Heart left ventricle (tissue), 16 donors: Measurements from ENCODE around the gene SLC6A4. TPM values are rescaled to one million over a fixed set of nuclear protein-coding genes. Genes with fewer than 3 reads are reported as not detected.
"Not testable (repeated sequence)": the region's sequence is repeated elsewhere in the genome, so short reads cannot be mapped to it uniquely, and the experiment has no call there.

ENCODE experiments used
- ATAC-seq, 4 donors: fragments of 200-7000 bp; cut with Tn5 transposase; one replicate each; pipeline ENCODE4 v1.9.1; 2020 to 2022; ENCODE audit warnings: moderate library complexity in 4 of 4, mild to moderate bottlenecking in 3 of 4, moderate number of reproducible peaks in 1 of 4
- DNase-seq, 5 donors: peaks; one replicate each; pipeline ENCODE4 v3.0.0-alpha.2; 2020
- H3K27ac ChIP-seq, 12 donors: fragments of 200-600 bp; sonication (generic) in 4 of 12; one replicate each; pipeline versions ENCODE4 v1.5.0 to v1.8.0; 2016 to 2022; ENCODE audit warnings: mild to moderate bottlenecking in 2 of 12
- H3K27me3 ChIP-seq, 9 donors: fragments of 200-600 bp; sonication (generic) in 2 of 9; one replicate each; pipeline versions ENCODE4 v1.5.1 to v1.8.0; 2016 to 2022; ENCODE audit warnings: mild to moderate bottlenecking in 3 of 9
- H3K36me3 ChIP-seq, 9 donors: fragments of 200-600 bp; sonication (generic) in 2 of 9; one replicate each; pipeline versions ENCODE4 v1.5.0 to v1.8.0; 2018 to 2022; ENCODE audit warnings: mild to moderate bottlenecking in 2 of 9
- H3K4me1 ChIP-seq, 12 donors: fragments of 200-600 bp; sonication (generic) in 4 of 12; one replicate each; pipeline versions ENCODE4 v1.5.0 to v1.8.0; 2016 to 2022; ENCODE audit warnings: mild to moderate bottlenecking in 3 of 12
- H3K4me3 ChIP-seq, 12 donors: fragments of 200-600 bp; sonication (generic) in 4 of 12; one replicate each; pipeline versions ENCODE4 v1.5.0 to v1.8.0; 2017 to 2022; ENCODE audit warnings: mild to moderate bottlenecking in 9 of 12, moderate library complexity in 4 of 12
- H3K9me3 ChIP-seq, 12 donors: fragments of 200-600 bp; sonication (generic) in 4 of 12; one replicate each; pipeline versions ENCODE4 v1.5.0 to v1.8.0; 2016 to 2022; ENCODE audit warnings: mild to moderate bottlenecking in 1 of 12
- POLR2A ChIP-seq, 2 donors: fragments of 450-650 bp; IDR thresholded peaks; one replicate each; pipeline ENCODE4 v1.6.1; 2017; ENCODE audit warnings: antibody characterized with exemption in 2 of 2, mild to moderate bottlenecking in 2 of 2, moderate library complexity in 2 of 2
- WGBS, 4 donors: extraction: QIAGEN DNeasy Blood & Tissue Kit in 2 of 4; methylation state at CpG; one replicate each; pipeline versions ENCODE4 v1.1.5 to v1.1.7; 2013 to 2018; 5-methylcytosine and 5-hydroxymethylcytosine counted together
- intact Hi-C, 10 donors: fragments of 100-400 bp; cut with DNase I; formaldehyde crosslinking; loops; one replicate each; pipeline versions ENCODE4 v1.11.1 to v1.14.2; 2022
- polyA plus RNA-seq, 2 donors: library from polyadenylated mRNA; stranded (reverse); fragments of 200-250 nt; gene quantifications; one replicate each; pipeline ENCODE4 v1.2.3, GENCODE V29; 2013
- total RNA-seq, 9 donors: library from RNA; depleted of rRNA in 2 of 9; stranded (reverse); fragments of >200 nt in 2 of 9; fragmentation: NEBNext Ultra II Directional in 3 of 9; extraction: Animal tissue kit (Norgen Biotek cat#: 25700) in 3 of 9; gene quantifications; one replicate each; pipeline versions ENCODE4 v1.1.0 to v1.2.4, GENCODE V29; 2016 to 2023
- TF ChIP-seq, protein P1 (sequence below), 12 donors: fragments of 200-600 bp; sonication (generic) in 4 of 12; IDR thresholded peaks; one replicate each; pipeline versions ENCODE4 v1.5.0 to v1.8.0; 2018 to 2022; ENCODE audit warnings: antibody characterized with exemption in 12 of 12, mild to moderate bottlenecking in 5 of 12
- donor health status: ischemic (EF 13 %, LVEDD 7.1; RV severe dilation, severe dysfunction).
- donor health status: healthy with polysubstance abuse.
- donor health status: DM: no; HTN: yes; CAD: no.
- donor health status: DM: no; HTN: no; CAD: no.
- donor health status: ischemic (EF 25% LVEDD 6.9; RV normal size, moderate dysfunction).
- donor health status: ischemic (EF 25% LVEDD 5.7; RV mildly dilated, moderate dysfunction).
- donor health status: healthy.
- donor health status: DM: yes; HTN: yes; CAD: no.
- donor health status: ischemic (EF 35%, LVEDD 5.7; RV mildly dilated, moderate dysfunction).
- donor health status: nonischemic (EF 11% LVEDD 7.7; RV severe dilation, severe dysfunction).
- donor health status: DM: yes; HTN: yes; CAD: no.
- donor health status: PGD.
- donor health status: ischemic (EF 29% LVEDD 5.4; RV normal size, mild dysfunction).
- donor health status: nonischemic (EF 23%, LVEDD 6.1; RV moderate dilation, normal function).

The SLC6A4 gene
- total and polyA plus RNA-seq, 11 donors, result 0.04 to 1.8 (median 0.17) TPM; not detected in 4

DNA sequence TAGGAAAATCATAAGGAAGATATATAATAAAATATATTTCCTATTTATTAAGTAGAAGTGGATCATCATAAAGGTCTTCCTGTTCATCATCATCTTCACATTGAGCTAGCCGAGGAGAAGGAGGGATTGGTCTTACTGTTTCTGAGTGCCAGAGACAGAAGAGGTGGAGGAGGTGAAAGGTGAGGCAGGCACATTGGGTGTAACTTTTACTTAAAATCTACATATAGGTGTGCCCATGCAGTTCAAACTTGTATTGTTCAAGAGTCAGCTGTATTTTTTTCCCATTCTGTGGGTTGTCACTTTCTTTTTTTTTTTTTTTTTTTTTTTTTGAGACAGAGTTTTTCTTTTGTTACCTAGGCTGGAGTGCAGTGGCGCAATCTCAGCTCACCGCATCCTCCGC, 84.0 kb downstream of the SLC6A4 start:
- no peaks in the 10 kb centered on the region for H3K4me1 ChIP-seq
- no peaks in the 10 kb centered on the region for H3K9me3 ChIP-seq
- ATAC-seq (no peak), DNase-seq (no peak)
- no peak overlapping the region for H3K4me3 ChIP-seq
- TF ChIP-seq POLR2A (IDR thresholded peaks at IDR 0.05), result no peak
- TF ChIP-seq, protein P1, sequence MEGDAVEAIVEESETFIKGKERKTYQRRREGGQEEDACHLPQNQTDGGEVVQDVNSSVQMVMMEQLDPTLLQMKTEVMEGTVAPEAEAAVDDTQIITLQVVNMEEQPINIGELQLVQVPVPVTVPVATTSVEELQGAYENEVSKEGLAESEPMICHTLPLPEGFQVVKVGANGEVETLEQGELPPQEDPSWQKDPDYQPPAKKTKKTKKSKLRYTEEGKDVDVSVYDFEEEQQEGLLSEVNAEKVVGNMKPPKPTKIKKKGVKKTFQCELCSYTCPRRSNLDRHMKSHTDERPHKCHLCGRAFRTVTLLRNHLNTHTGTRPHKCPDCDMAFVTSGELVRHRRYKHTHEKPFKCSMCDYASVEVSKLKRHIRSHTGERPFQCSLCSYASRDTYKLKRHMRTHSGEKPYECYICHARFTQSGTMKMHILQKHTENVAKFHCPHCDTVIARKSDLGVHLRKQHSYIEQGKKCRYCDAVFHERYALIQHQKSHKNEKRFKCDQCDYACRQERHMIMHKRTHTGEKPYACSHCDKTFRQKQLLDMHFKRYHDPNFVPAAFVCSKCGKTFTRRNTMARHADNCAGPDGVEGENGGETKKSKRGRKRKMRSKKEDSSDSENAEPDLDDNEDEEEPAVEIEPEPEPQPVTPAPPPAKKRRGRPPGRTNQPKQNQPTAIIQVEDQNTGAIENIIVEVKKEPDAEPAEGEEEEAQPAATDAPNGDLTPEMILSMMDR (IDR thresholded peaks at IDR 0.05), result no peak
- no peak overlapping the region for H3K27ac ChIP-seq
- 98 to 99% (median 98%) methylated on average over 4 of the region's 4 CpGs for WGBS, 4 donors
- intact Hi-C loops, result no loop called here
- peaks cover 0 to 14% (median 3%) of the 10 kb centered on the region in 9 donors for H3K36me3 ChIP-seq
- H3K27me3 ChIP-seq, result no peaks in the 10 kb centered on the region

GRCh38 chr17:30148376-30148775, 87.1 kb downstream of the SLC6A4 start:
- TF ChIP-seq POLR2A (IDR thresholded peaks at IDR 0.05), result no peak
- TF ChIP-seq, protein P1 (IDR thresholded peaks at IDR 0.05), result no peak
- Histone ChIP-seq H3K9me3 (no peaks in the 10 kb centered on the region), H3K27me3 (no peaks in the 10 kb centered on the region), H3K4me1 (peaks cover 0 to 3% (median under 1%) of the 10 kb centered on the region in 12 donors), H3K27ac (no peak overlapping the region), H3K36me3 (peaks cover 0 to 16% (median 3%) of the 10 kb centered on the region in 9 donors), H3K4me3 (no peak overlapping the region)
- intact Hi-C loops, result no loop called here
- ATAC-seq (no peak), DNase-seq (no peak)
- 85 to 100% (median 98%) methylated on average over 1 of the region's 1 CpG for WGBS, 4 donors

GRCh38 chr17:30147860-30148259, 87.6 kb downstream of the SLC6A4 start:
- peaks cover 0 to 16% (median 3%) of the 10 kb centered on the region in 9 donors for H3K36me3 ChIP-seq
- H3K27ac ChIP-seq, H3K9me3 ChIP-seq, intact Hi-C loops, ATAC-seq, DNase-seq, H3K27me3 ChIP-seq, H3K4me3 ChIP-seq, H3K4me1 ChIP-seq: not testable (repeated sequence)
- 95 to 99% (median 96%) methylated on average over 6 of the region's 6 CpGs for WGBS, 4 donors

Other genes with a start within 250 kb of the SLC6A4 start
- 10 to 100 TPM; 10.6 to 34.3 (median 25.0) TPM for gene NSRP1, start 118.9 kb downstream of the SLC6A4 start, total RNA-seq
- gene NSRP1, start 118.9 kb downstream of the SLC6A4 start, polyA plus RNA-seq, result 10 to 100 TPM; 30.0 to 36.6 TPM
- 10 to 100 TPM; 11.1 to 26.2 (median 15.4) TPM for gene BLMH, start 56.2 kb upstream of the SLC6A4 start, total RNA-seq
- 10 to 100 TPM in 1 of 2 donors, 1 to 10 TPM in 1; 5.3 to 22.1 TPM for gene BLMH, start 56.2 kb upstream of the SLC6A4 start, polyA plus RNA-seq
- not detected for gene TMIGD1, start 98.4 kb upstream of the SLC6A4 start, total RNA-seq
- gene TMIGD1, start 98.4 kb upstream of the SLC6A4 start, polyA plus RNA-seq, result not detected
- 10 to 100 TPM; 18.9 to 54.2 (median 31.8) TPM for gene CPD, start 143.2 kb upstream of the SLC6A4 start, total RNA-seq
- 10 to 100 TPM in 1 of 2 donors, 1 to 10 TPM in 1; 3.6 to 36.7 TPM for gene CPD, start 143.2 kb upstream of the SLC6A4 start, polyA plus RNA-seq
- 10 to 100 TPM; 24.9 to 39.7 (median 32.0) TPM for gene GOSR1, start 241.7 kb upstream of the SLC6A4 start, total RNA-seq
- gene GOSR1, start 241.7 kb upstream of the SLC6A4 start, polyA plus RNA-seq, result 10 to 100 TPM in 1 of 2 donors, 1 to 10 TPM in 1; 8.9 to 20.6 TPM